ENCODE measurements around the gene CTSH. TPM values are rescaled to one million over a fixed set of nuclear protein-coding genes. Genes with fewer than 3 reads are reported as not detected.

The CTSH gene
- total RNA-seq, 1 donor from 2014 or later = 6.4 TPM

DNA sequence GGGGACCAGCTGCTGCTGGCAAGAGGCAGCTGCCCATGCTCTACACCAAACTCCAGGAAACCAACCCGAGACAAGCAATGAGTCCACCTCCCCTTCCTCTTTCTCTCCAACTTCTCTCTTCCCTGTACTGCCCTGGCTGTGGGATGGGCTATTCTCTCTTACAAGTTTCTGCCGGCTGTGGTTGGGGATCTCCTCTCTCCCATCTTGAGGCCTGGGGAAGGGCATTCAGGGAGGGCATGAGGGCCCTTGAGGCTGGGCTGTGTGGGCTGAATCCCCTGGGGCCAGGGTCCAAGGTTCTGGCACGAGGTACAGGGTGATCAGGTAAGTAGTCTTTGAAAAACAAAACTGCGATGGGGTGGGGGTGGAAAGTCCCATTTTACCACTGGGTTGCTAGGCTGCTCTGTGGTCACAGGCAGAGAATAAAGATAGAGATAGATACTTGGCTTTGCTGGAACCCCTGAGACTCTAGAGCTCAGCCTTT lies 32.3 kb upstream of the CTSH start:
- H3K4me3 Mint-ChIP-seq (ENCODE audit: unreplicated experiment) = no peak overlapping the region
- TF ChIP-seq CTCF (IDR thresholded peaks at IDR 0.05) = no peak
- DNase-seq (ENCODE audit: extremely low spot score, unreplicated experiment) = no peak
- no peaks in the 10 kb centered on the region for H3K27me3 Mint-ChIP-seq (ENCODE audit: unreplicated experiment)
- no peaks in the 10 kb centered on the region for H3K9me3 Mint-ChIP-seq (ENCODE audit: unreplicated experiment)
- H3K4me1 Mint-ChIP-seq (ENCODE audit: unreplicated experiment) = no peaks in the 10 kb centered on the region
- no peak overlapping the region for H3K27ac Mint-ChIP-seq (ENCODE audit: unreplicated experiment)
- H3K36me3 Mint-ChIP-seq (ENCODE audit: unreplicated experiment) = no peaks in the 10 kb centered on the region

GRCh38 chr15:78976691-78977090 lies 31.8 kb upstream of the CTSH start:
- DNase-seq (ENCODE audit: extremely low spot score, unreplicated experiment) = no peak
- Mint-ChIP-seq H3K9me3 (ENCODE audit: unreplicated experiment) (no peaks in the 10 kb centered on the region), H3K4me3 (ENCODE audit: unreplicated experiment) (no peak overlapping the region), H3K27ac (ENCODE audit: unreplicated experiment) (no peak overlapping the region), H3K27me3 (ENCODE audit: unreplicated experiment) (no peaks in the 10 kb centered on the region), H3K4me1 (ENCODE audit: unreplicated experiment) (no peaks in the 10 kb centered on the region), H3K36me3 (ENCODE audit: unreplicated experiment) (no peaks in the 10 kb centered on the region)
- TF ChIP-seq CTCF (IDR thresholded peaks at IDR 0.05) = no peak

GRCh38 chr15:78974272-78974918 lies 29.5 kb upstream of the CTSH start:
- no peak for TF ChIP-seq CTCF (IDR thresholded peaks at IDR 0.05)
- DNase-seq (ENCODE audit: extremely low spot score, unreplicated experiment) = no peak
- no peaks in the 10 kb centered on the region for H3K36me3 Mint-ChIP-seq (ENCODE audit: unreplicated experiment)
- H3K27ac Mint-ChIP-seq (ENCODE audit: unreplicated experiment) = no peak overlapping the region
- no peaks in the 10 kb centered on the region for H3K4me1 Mint-ChIP-seq (ENCODE audit: unreplicated experiment)
- H3K9me3 Mint-ChIP-seq (ENCODE audit: unreplicated experiment) = no peaks in the 10 kb centered on the region
- no peak overlapping the region for H3K4me3 Mint-ChIP-seq (ENCODE audit: unreplicated experiment)
- H3K27me3 Mint-ChIP-seq (ENCODE audit: unreplicated experiment) = no peaks in the 10 kb centered on the region

DNA sequence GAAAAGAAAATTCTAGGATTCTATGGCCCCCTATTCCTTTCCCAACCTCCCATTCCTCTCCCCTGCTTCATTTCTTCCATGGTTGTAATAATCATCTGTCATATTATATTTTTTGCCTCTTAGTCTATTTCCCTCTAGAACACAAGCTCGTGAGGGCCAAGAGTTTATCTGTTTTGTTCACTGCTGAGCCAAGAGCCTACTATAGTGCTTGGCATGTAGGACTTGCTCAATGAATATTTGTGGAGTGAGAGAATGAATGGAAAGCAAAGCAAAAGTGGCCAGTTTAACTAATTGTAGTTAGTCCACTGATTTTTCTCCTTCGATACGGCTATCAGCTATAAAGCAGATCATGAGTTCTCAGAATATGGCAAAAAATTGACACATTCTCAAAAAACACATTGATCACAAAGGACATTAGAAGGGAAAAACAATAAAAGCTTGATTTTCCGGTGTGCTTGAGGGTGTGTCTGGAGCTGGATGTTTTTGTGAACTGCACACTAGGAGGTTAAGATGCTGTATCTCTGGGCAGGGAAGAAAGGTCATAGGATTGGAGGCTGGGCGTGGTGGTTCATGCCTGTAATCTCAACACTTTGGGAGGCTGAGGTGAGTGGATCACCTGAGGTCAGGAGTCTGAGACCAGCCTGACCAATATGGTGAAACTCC lies 25.0 kb upstream of the CTSH start:
- no peaks in the 10 kb centered on the region for H3K4me1 Mint-ChIP-seq (ENCODE audit: unreplicated experiment)
- H3K27me3 Mint-ChIP-seq (ENCODE audit: unreplicated experiment) = no peaks in the 10 kb centered on the region
- H3K36me3 Mint-ChIP-seq (ENCODE audit: unreplicated experiment) = no peaks in the 10 kb centered on the region
- no peak for TF ChIP-seq CTCF (IDR thresholded peaks at IDR 0.05)
- H3K27ac Mint-ChIP-seq (ENCODE audit: unreplicated experiment) = no peak overlapping the region
- DNase-seq (ENCODE audit: extremely low spot score, unreplicated experiment) = no peak
- no peak overlapping the region for H3K4me3 Mint-ChIP-seq (ENCODE audit: unreplicated experiment)
- H3K9me3 Mint-ChIP-seq (ENCODE audit: unreplicated experiment) = no peaks in the 10 kb centered on the region

- no peak for DNase-seq (ENCODE audit: extremely low spot score, unreplicated experiment)
- no peaks in the 10 kb centered on the region for H3K9me3 Mint-ChIP-seq (ENCODE audit: unreplicated experiment)
- TF ChIP-seq CTCF (IDR thresholded peaks at IDR 0.05) = no peak
- H3K36me3 Mint-ChIP-seq (ENCODE audit: unreplicated experiment) = no peaks in the 10 kb centered on the region
- H3K27ac Mint-ChIP-seq (ENCODE audit: unreplicated experiment) = no peak overlapping the region
- H3K4me3 Mint-ChIP-seq (ENCODE audit: unreplicated experiment) = no peak overlapping the region
- H3K4me1 Mint-ChIP-seq (ENCODE audit: unreplicated experiment) = no peaks in the 10 kb centered on the region
- H3K27me3 Mint-ChIP-seq (ENCODE audit: unreplicated experiment) = no peaks in the 10 kb centered on the region
These were observed 23.9 kb upstream of the CTSH start for GRCh38 chr15:78968539-78969271.
